Transverse colon (tissue), 4 donors: ENCODE data around the gene TFDP2.

Experiments
- CTCF ChIP-seq, 5 experiments: fragments of 200-600 bp in 3 of 5; fragments of 450-650 bp in 2 of 5; sonication (generic) in 3 of 5; IDR thresholded peaks; 1 replicate in 2 of 5; 2 replicates in 3 of 5; pipeline ENCODE4 v1.5.1; 2016 to 2017; ENCODE audit warnings: antibody characterized with exemption in 5 of 5, inconsistent platforms in 3 of 5, mild to moderate bottlenecking in 2 of 5, moderate library complexity in 1 of 5
- EP300 ChIP-seq: sonication (generic); formaldehyde crosslinking; IDR thresholded peaks from one replicate; pipeline ENCODE4 v1.6.1; 2017; ENCODE audit warnings: antibody characterized with exemption, low read depth
- POLR2A ChIP-seq: fragments of 450-650 bp; IDR thresholded peaks from one replicate; pipeline ENCODE4 v1.6.1; 2016; ENCODE audit warnings: antibody characterized with exemption, mild to moderate bottlenecking, moderate library complexity
- POLR2AphosphoS5 ChIP-seq, 3 donors: sonication (generic); formaldehyde crosslinking; IDR thresholded peaks; one replicate each; pipeline ENCODE4 v1.6.1; 2016; ENCODE audit warnings: antibody characterized with exemption in 3 of 3

GRCh38 chr3:142088522-142088921, 60.8 kb downstream of the TFDP2 start:
- no peak for TF ChIP-seq CTCF (IDR thresholded peaks at IDR 0.05)
- TF ChIP-seq POLR2A, result no peak
- no peak for TF ChIP-seq POLR2AphosphoS5 (IDR thresholded peaks at IDR 0.05)
- no peak for TF ChIP-seq EP300
